DND-41 (cell line): ENCODE measurements around the gene RGS19.

Source experiments
- ATAC-seq: fragments of 200-7000 bp; cut with Tn5 transposase; 3 replicates; pipeline ENCODE4 v1.9.1; 2021; ENCODE audit warnings: low read depth; ENCODE audit not compliant: insufficient read depth
- DNase-seq: peaks from one replicate; pipeline ENCODE4 v3.0.0-alpha.2; 2020
- H2AFZ ChIP-seq: 2 replicates; pipeline ENCODE4 v1.6.0; 2012; ENCODE audit warnings: low read depth, low read length
- H3K27ac ChIP-seq: 2 replicates; pipeline ENCODE4 v1.5.1; 2012; ENCODE audit warnings: low read length, inconsistent platforms
- H3K27me3 ChIP-seq: fragments of 200-600 bp; sonication (generic); 2 replicates; pipeline ENCODE4 v1.6.0; 2012; ENCODE audit warnings: low read length, mild to moderate bottlenecking, inconsistent platforms; ENCODE audit not compliant: insufficient read depth, poor library complexity
- H3K36me3 ChIP-seq: 2 replicates; pipeline ENCODE4 v1.5.1; 2012; ENCODE audit warnings: low read length, inconsistent platforms; ENCODE audit not compliant: insufficient read depth
- H3K4me1 ChIP-seq: 2 replicates; pipeline ENCODE4 v1.5.1; 2012; ENCODE audit warnings: mild to moderate bottlenecking, low read length; ENCODE audit not compliant: insufficient read depth
- H3K4me2 ChIP-seq: 2 replicates; pipeline ENCODE4 v1.6.0; 2012; ENCODE audit warnings: mild to moderate bottlenecking, moderate library complexity, low read length, inconsistent platforms; ENCODE audit not compliant: insufficient read depth
- H3K4me3 ChIP-seq, 2 experiments: fragments of 200-600 bp in 1 of 2; shearing (Covaris generic) in 1 of 2; 2 replicates each; pipeline ENCODE4 v1.5.1; 2012 to 2016; ENCODE audit warnings: inconsistent platforms in 2 of 2, low read length in 2 of 2, mild to moderate bottlenecking in 2 of 2, low read depth in 1 of 2, moderate library complexity in 1 of 2
- H3K79me2 ChIP-seq: 2 replicates; pipeline ENCODE4 v1.6.0; 2012; ENCODE audit warnings: low read length, inconsistent platforms; ENCODE audit not compliant: insufficient read depth
- H3K9ac ChIP-seq: 2 replicates; pipeline ENCODE4 v1.6.0; 2012; ENCODE audit warnings: low read depth, mild to moderate bottlenecking, inconsistent platforms, low read length, moderate library complexity
- H3K9me3 ChIP-seq: 2 replicates; pipeline ENCODE4 v1.5.1; 2012; ENCODE audit warnings: low read length, moderate library complexity, mild to moderate bottlenecking, inconsistent platforms; ENCODE audit not compliant: insufficient read depth, severe bottlenecking
- H4K20me1 ChIP-seq: 2 replicates; pipeline ENCODE4 v1.6.0; 2012; ENCODE audit warnings: low read length; ENCODE audit not compliant: insufficient read depth
- EZH2 ChIP-seq: IDR thresholded peaks from 3 replicates; pipeline ENCODE4 v1.6.1; 2012; ENCODE audit warnings: borderline replicate concordance, low read depth, mild to moderate bottlenecking, moderate library complexity, low read length, inconsistent platforms; ENCODE audit not compliant: severe bottlenecking
- TF ChIP-seq, protein P1 (sequence below): IDR thresholded peaks from 2 replicates; pipeline ENCODE4 v1.5.1; 2012; ENCODE audit warnings: borderline replicate concordance, low read length, moderate library complexity, mild to moderate bottlenecking; ENCODE audit not compliant: poor library complexity, severe bottlenecking; ENCODE audit errors: extremely low read depth

RGS19 gene

DNA sequence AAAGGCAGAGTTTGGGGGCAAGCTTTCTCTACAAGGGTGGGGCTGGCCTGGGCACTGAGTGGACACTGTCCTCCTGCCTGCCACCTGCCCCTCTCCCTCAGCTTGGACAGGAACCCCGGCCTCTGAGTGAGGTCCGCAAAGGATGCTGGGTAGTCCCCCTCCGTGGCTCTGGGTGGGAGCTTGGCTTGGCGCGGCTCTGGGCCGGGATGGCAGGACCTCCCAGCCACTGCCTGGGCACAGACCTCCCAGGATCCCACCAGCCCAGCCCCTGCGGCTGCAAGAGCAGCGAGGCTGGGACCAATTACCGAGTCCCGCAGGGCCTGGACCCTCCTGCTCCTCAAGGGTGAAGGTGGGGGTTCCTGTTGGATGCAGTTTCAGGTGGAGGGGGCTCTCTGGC lies 27.0 kb downstream of the RGS19 start:
- H3K4me2 ChIP-seq = no peak overlapping the region
- no peaks in the 10 kb centered on the region for H3K4me1 ChIP-seq
- no peaks in the 10 kb centered on the region for H3K79me2 ChIP-seq
- no peak overlapping the region for H3K9ac ChIP-seq
- no peak for DNase-seq
- no peak overlapping the region for H3K4me3 ChIP-seq
- no peaks in the 10 kb centered on the region for H4K20me1 ChIP-seq
- H3K27ac ChIP-seq = no peak overlapping the region
- no peak overlapping the region for H2AFZ ChIP-seq
- TF ChIP-seq, protein P1, sequence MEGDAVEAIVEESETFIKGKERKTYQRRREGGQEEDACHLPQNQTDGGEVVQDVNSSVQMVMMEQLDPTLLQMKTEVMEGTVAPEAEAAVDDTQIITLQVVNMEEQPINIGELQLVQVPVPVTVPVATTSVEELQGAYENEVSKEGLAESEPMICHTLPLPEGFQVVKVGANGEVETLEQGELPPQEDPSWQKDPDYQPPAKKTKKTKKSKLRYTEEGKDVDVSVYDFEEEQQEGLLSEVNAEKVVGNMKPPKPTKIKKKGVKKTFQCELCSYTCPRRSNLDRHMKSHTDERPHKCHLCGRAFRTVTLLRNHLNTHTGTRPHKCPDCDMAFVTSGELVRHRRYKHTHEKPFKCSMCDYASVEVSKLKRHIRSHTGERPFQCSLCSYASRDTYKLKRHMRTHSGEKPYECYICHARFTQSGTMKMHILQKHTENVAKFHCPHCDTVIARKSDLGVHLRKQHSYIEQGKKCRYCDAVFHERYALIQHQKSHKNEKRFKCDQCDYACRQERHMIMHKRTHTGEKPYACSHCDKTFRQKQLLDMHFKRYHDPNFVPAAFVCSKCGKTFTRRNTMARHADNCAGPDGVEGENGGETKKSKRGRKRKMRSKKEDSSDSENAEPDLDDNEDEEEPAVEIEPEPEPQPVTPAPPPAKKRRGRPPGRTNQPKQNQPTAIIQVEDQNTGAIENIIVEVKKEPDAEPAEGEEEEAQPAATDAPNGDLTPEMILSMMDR = no peak
- no peak for TF ChIP-seq EZH2
- no peak for ATAC-seq
- H3K9me3 ChIP-seq = no peaks in the 10 kb centered on the region
- H3K36me3 ChIP-seq = no peaks in the 10 kb centered on the region
- no peaks in the 10 kb centered on the region for H3K27me3 ChIP-seq

DNA sequence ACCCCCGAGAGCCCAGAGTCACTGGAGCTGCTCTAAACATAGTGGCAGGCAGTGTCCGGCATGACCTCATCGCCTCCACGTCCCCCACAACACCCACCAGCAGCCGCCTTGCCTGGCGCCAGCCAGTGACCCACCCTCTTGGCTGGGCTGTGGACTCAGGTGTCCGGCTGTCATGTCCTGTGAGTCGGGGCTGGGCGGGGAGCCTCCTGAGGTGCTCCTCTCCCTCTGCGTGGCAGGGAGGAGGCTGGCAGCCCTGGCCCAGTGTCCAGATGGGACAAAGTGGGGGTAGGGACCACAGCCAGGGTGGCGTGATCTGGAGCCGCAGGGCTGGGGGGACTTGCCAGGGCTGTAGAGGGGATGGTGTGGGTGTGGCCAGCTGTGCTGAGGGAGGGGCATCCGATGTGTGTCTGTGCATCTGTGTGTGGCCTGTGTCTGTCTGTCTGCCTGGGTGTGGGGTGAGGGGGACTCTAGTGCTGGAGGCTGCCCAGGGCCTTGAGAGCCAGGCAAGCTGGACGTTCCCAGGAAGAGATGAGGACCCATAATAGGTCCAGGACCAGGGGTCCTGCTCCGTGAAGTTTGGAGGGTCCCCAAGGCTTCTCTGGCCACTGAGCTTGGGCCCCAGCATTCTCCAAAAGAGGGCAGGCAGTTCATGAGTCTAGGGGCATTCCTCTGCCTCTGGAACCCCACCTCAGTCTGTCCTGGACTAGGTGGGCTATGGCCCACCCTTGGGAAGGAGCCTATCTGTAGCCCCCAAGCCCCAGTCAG lies 27.6 kb downstream of the RGS19 start:
- Histone ChIP-seq H3K4me3 (no peak overlapping the region), H3K9me3 (no peaks in the 10 kb centered on the region), H4K20me1 (no peaks in the 10 kb centered on the region), H3K79me2 (no peaks in the 10 kb centered on the region), H3K4me1 (no peaks in the 10 kb centered on the region), H2AFZ (no peak overlapping the region), H3K27me3 (no peaks in the 10 kb centered on the region), H3K27ac (no peak overlapping the region), H3K4me2 (no peak overlapping the region), H3K9ac (no peak overlapping the region), H3K36me3 (no peaks in the 10 kb centered on the region)
- ATAC-seq (no peak), DNase-seq (no peak)
- TF ChIP-seq, protein P1 = no peak
- no peak for TF ChIP-seq EZH2

DNA sequence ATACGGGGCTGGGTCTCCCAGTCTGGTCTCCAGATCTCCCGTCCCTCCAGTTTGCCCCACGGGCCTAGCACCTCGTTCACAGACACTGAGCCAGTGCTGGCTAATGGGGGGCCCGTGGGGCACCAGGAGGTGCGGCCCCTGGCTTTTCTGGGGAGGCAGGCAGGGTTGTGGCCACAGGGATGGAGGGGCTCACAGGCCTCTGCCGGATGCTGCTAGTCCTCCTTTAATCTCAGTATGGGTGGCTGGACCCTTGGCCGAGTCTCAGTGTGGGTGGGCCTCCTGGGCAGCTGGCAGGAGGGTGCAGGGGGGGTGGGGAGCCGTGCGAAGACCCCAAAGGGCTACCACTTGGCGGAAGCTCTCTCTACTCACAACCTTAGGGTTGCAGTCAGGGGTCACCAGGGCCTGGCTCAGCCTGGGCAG lies 28.3 kb downstream of the RGS19 start:
- Histone ChIP-seq H3K27me3 (no peaks in the 10 kb centered on the region), H3K4me3 (no peak overlapping the region), H3K9ac (no peak overlapping the region), H2AFZ (no peak overlapping the region), H3K36me3 (no peaks in the 10 kb centered on the region), H3K27ac (no peak overlapping the region), H3K4me1 (no peaks in the 10 kb centered on the region), H4K20me1 (no peaks in the 10 kb centered on the region), H3K79me2 (no peaks in the 10 kb centered on the region), H3K4me2 (no peak overlapping the region), H3K9me3 (no peaks in the 10 kb centered on the region)
- no peak for ATAC-seq
- DNase-seq = no peak
- TF ChIP-seq EZH2 = no peak
- TF ChIP-seq, protein P1 = no peak
